K562 (cell line): ENCODE results near the gene RGS3. TPM values are rescaled to one million over a fixed set of nuclear protein-coding genes. Genes with fewer than 3 reads are reported as not detected.

Experiments used
- ATAC-seq: fragments of 200-7000 bp; cut with Tn5 transposase; 3 replicates; pipeline ENCODE4 v1.9.1; 2020; ENCODE audit warnings: moderate library complexity
- BruUV-seq: library from RNA; stranded (reverse); fragments of 400-500 nt; replicated peaks from 2 replicates; lab custom pipeline; 2021; lab: Mats Ljungman, UMichigan
- CTCF ChIA-PET: fragments of 300-600 bp; formaldehyde crosslinking; extraction: SDS; loops from one replicate; lab custom pipeline; 2021; ENCODE audit warnings: low intra/inter-chr PET ratio; lab: Yijun Ruan, JAX
- POLR2A ChIA-PET: fragments of 300-600, 350-650 bp; sonication (Branson Sonifier 250); formaldehyde crosslinking; extraction: SDS; loops from one replicate; lab custom pipeline; 2021; ENCODE audit warnings: antibody characterized with exemption, inconsistent platforms; lab: Yijun Ruan, JAX
- DNase-seq, 4 experiments: peaks; one replicate each; pipeline versions ENCODE4 v3.0.0 to v3.0.0-alpha.2; 2011 to 2018; ENCODE audit warnings: low spot score in 3 of 4, mixed read lengths in 3 of 4; ENCODE audit errors: extremely low read depth in 1 of 4
- FAIRE-seq: peaks from 2 replicates; lab custom pipeline; 2011; peaks lifted over from hg19 to GRCh38; lab: Jason Lieb, UNC
- H2AFZ ChIP-seq: 2 replicates; pipeline ENCODE4 v1.6.0; 2011; ENCODE audit warnings: low read depth, low read length, control low read depth, inconsistent platforms
- H3K27ac ChIP-seq: fragments of 200-600 bp; 3 replicates; pipeline ENCODE4 v1.8.0; 2011; ENCODE audit warnings: low read depth, mild to moderate bottlenecking, control low read depth, inconsistent platforms, low read length, moderate library complexity, mixed read lengths; ENCODE audit errors: extremely low read depth
- H3K27me3 ChIP-seq, 2 experiments: fragments of 300-600 bp in 1 of 2; 2 replicates in 1 of 2; 3 replicates in 1 of 2; pipeline versions ENCODE4 v1.6.0 to v1.8.0; 2011; ENCODE audit warnings: inconsistent platforms in 2 of 2, low read length in 2 of 2, mild to moderate bottlenecking in 1 of 2, mixed read lengths in 1 of 2, moderate library complexity in 1 of 2; ENCODE audit not compliant: control insufficient read depth in 2 of 2, insufficient read depth in 2 of 2
- H3K36me3 ChIP-seq: fragments of 300-600 bp; 3 replicates; pipeline ENCODE4 v1.8.0; 2011; ENCODE audit warnings: mild to moderate bottlenecking, low read length, inconsistent platforms; ENCODE audit not compliant: control insufficient read depth, insufficient read depth
- H3K4me1 ChIP-seq, 2 experiments: fragments of 200-600 bp in 1 of 2; replicated peaks in 1 of 2; 2 replicates in 1 of 2; 3 replicates in 1 of 2; pipeline versions ENCODE4 v1.5.1 to v1.8.0; 2011; ENCODE audit warnings: inconsistent platforms in 2 of 2, low read length in 2 of 2, mild to moderate bottlenecking in 1 of 2, mixed read lengths in 1 of 2, moderate library complexity in 1 of 2; ENCODE audit not compliant: control insufficient read depth in 2 of 2, insufficient read depth in 2 of 2
- H3K4me2 ChIP-seq: 2 replicates; pipeline ENCODE4 v1.6.1; 2011; ENCODE audit warnings: low read length, control low read depth, inconsistent platforms, mixed read lengths; ENCODE audit not compliant: insufficient read depth
- H3K4me3 ChIP-seq: fragments of 200-600 bp; sonication (generic), shearing (Covaris generic); 2 replicates; pipeline ENCODE4 v1.5.1; 2016; ENCODE audit warnings: control low read depth, inconsistent platforms
- H3K79me2 ChIP-seq: fragments of 200-600 bp; 3 replicates; pipeline ENCODE4 v1.8.0; 2011; ENCODE audit warnings: low read length, inconsistent platforms; ENCODE audit not compliant: control insufficient read depth, insufficient read depth
- H3K9ac ChIP-seq, 2 experiments: 2 replicates each; pipeline versions ENCODE4 v1.6.0 to v1.6.1; 2011; ENCODE audit warnings: low read depth in 2 of 2, low read length in 2 of 2, control low read depth in 1 of 2, inconsistent platforms in 1 of 2, mild to moderate bottlenecking in 1 of 2, mixed read lengths in 1 of 2; ENCODE audit not compliant: insufficient read depth in 1 of 2
- H3K9me1 ChIP-seq: one replicate; pipeline ENCODE4 v1.6.0; 2011; ENCODE audit warnings: inconsistent platforms, mild to moderate bottlenecking, low read length, moderate library complexity; ENCODE audit not compliant: control insufficient read depth, insufficient read depth
- H3K9me3 ChIP-seq: replicated peaks from 2 replicates; pipeline ENCODE4 v1.5.1; 2011; ENCODE audit warnings: low read depth, low read length, inconsistent platforms; ENCODE audit not compliant: control insufficient read depth, insufficient read depth
- H4K20me1 ChIP-seq: replicated peaks from 2 replicates; pipeline ENCODE4 v1.6.1; 2011; ENCODE audit warnings: low read length, inconsistent platforms, mixed read lengths; ENCODE audit not compliant: control insufficient read depth, insufficient read depth
- CBFB ChIP-seq: sonication (generic); formaldehyde crosslinking; IDR thresholded peaks from 2 replicates; pipeline ENCODE4 v1.4.0; 2020; ENCODE audit warnings: mild to moderate bottlenecking, missing genetic modification reagents
- CHD4 ChIP-seq: fragments of 200-600 bp; sonication (generic); IDR thresholded peaks from 3 replicates; pipeline ENCODE4 v1.6.1; 2012; ENCODE audit warnings: low read depth, mild to moderate bottlenecking, mixed read lengths, low read length, inconsistent platforms; ENCODE audit not compliant: insufficient read depth, insufficient replicate concordance, poor library complexity, severe bottlenecking
- DPF2 ChIP-seq: fragments of 450-650 bp; IDR thresholded peaks from 2 replicates; pipeline ENCODE4 v1.6.1; 2016
- JUN ChIP-seq, 2 experiments: sonication (generic) in 1 of 2; formaldehyde crosslinking in 1 of 2; IDR thresholded peaks; 2 replicates each; pipeline versions ENCODE4 v1.6.1 to v1.8.0; 2012 to 2022; ENCODE audit warnings: borderline replicate concordance in 2 of 2, mild to moderate bottlenecking in 2 of 2, improper control_type of control experiment in 1 of 2, low read depth in 1 of 2, low read length in 1 of 2, missing genetic modification reagents in 1 of 2
- NR2C2 ChIP-seq, 2 experiments: fragments of 200-800 bp in 1 of 2; sonication (Bioruptor generic) in 1 of 2; sonication (generic) in 1 of 2; formaldehyde crosslinking in 1 of 2; IDR thresholded peaks; 2 replicates each; pipeline versions ENCODE4 v1.6.1 to v1.8.0; 2016 to 2022; ENCODE audit warnings: mild to moderate bottlenecking in 1 of 2, missing compliant biosample characterization in 1 of 2, missing genetic modification characterization in 1 of 2, missing genetic modification reagents in 1 of 2
- PHF21A ChIP-seq: fragments of 450-650 bp; IDR thresholded peaks from 2 replicates; pipeline ENCODE4 v1.6.1; 2017; ENCODE audit warnings: low read depth, borderline replicate concordance
- PHF8 ChIP-seq: fragments of 200-600 bp; sonication (generic); IDR thresholded peaks from 2 replicates; pipeline ENCODE4 v1.6.1; 2012; ENCODE audit warnings: mixed run types, mild to moderate bottlenecking, inconsistent platforms, low read length, moderate library complexity, borderline replicate concordance
- RBM25 ChIP-seq: fragments of 200-400 bp; formaldehyde crosslinking; IDR thresholded peaks from 2 replicates; pipeline ENCODE4 v1.6.1; 2018; ENCODE audit warnings: low read length, low read depth, moderate library complexity; ENCODE audit not compliant: severe bottlenecking
- RFX7 ChIP-seq: fragments of 250-450 bp; sonication (Bioruptor Pico); IDR thresholded peaks from 2 replicates; pipeline ENCODE4 v1.5.1; 2021; ENCODE audit warnings: mild to moderate bottlenecking
- ZNF445 ChIP-seq: fragments of 250-450 bp; sonication (Bioruptor Pico); IDR thresholded peaks from 2 replicates; pipeline ENCODE4 v1.4.0; 2020; ENCODE audit warnings: low read depth, mild to moderate bottlenecking, moderate library complexity
- ZNF589 ChIP-seq: fragments of 200-800 bp; sonication (Bioruptor generic); IDR thresholded peaks from 2 replicates; pipeline ENCODE4 v1.6.1; 2016; ENCODE audit warnings: low read depth, missing genetic modification characterization, missing compliant biosample characterization
- ZNF79 ChIP-seq: fragments of 250-450 bp; sonication (Bioruptor Pico); IDR thresholded peaks from 2 replicates; pipeline ENCODE4 v1.4.0; 2020; ENCODE audit warnings: low read depth, mild to moderate bottlenecking, moderate library complexity
- WGBS: fragments of 100-300 bp; shearing (Covaris generic); methylation state at CpG from one replicate; pipeline ENCODE4 v1.1.6; 2016; ENCODE audit warnings: low coverage, mixed read lengths; ENCODE audit not compliant: insufficient coverage; ENCODE audit errors: missing lambda C conversion rate; 5-methylcytosine and 5-hydroxymethylcytosine counted together
- in situ Hi-C: fragments of 300-500 bp; cut with MboI; formaldehyde crosslinking; loops from 4 replicates; pipeline ENCODE4 v1.15.0; 2018; ENCODE audit warnings: inconsistent platforms, mixed read lengths
- intact Hi-C: fragments of 100-400 bp; cut with micrococcal nuclease; formaldehyde crosslinking; loops from 2 replicates; pipeline ENCODE4 v1.14.2; 2022
- polyA plus RNA-seq, 8 experiments: library from polyadenylated mRNA; depleted of rRNA in 4 of 8; stranded (reverse) in 5 of 8; unstranded in 3 of 8; fragments of >200 nt; fragmentation: Nextera tagmentation in 2 of 8; fragmentation: Illumina TruSeq in 1 of 8; extraction: Ambion mirVana in 2 of 8; extraction: Trizol in 1 of 8; gene quantifications; 2 replicates each; pipeline versions ENCODE4 v1.2.1 to v1.2.3, GENCODE V29; 2011 to 2014; ENCODE audit warnings: inconsistent platforms in 1 of 8, missing spikeins in 1 of 8
- total RNA-seq, 7 experiments: library from RNA; depleted of rRNA in 6 of 7; stranded (reverse); fragments of >200 nt in 6 of 7; fragmentation: Illumina TruSeq in 2 of 7; extraction: Trizol in 2 of 7; gene quantifications; 2 replicates each; pipeline versions ENCODE4 v1.2.1 to v1.2.3, GENCODE V29; 2011 to 2021; ENCODE audit warnings: low replicate concordance in 1 of 7
- TF ChIP-seq, protein P1 (sequence below), 2 experiments: fragments of 450-650 bp; conservative IDR thresholded peaks; 2 replicates each; pipeline ENCODE4 v1.6.1; 2017; ENCODE audit warnings: mild to moderate bottlenecking in 2 of 2, moderate library complexity in 2 of 2
- TF ChIP-seq, protein P2 (sequence below): fragments of 450-650 bp; IDR thresholded peaks from 2 replicates; pipeline ENCODE4 v1.6.1; 2016; ENCODE audit warnings: borderline replicate concordance
- TF ChIP-seq, protein P3 (sequence below), 2 experiments: fragments of 200-800 bp in 1 of 2; sonication (Bioruptor generic) in 1 of 2; sonication (generic) in 1 of 2; formaldehyde crosslinking in 1 of 2; IDR thresholded peaks in 1 of 2; conservative IDR thresholded peaks in 1 of 2; 2 replicates each; pipeline versions ENCODE4 v1.5.0 to v1.6.1; 2016 to 2020; ENCODE audit warnings: missing compliant biosample characterization in 1 of 2, missing genetic modification characterization in 1 of 2, missing genetic modification reagents in 1 of 2

RGS3 gene
- total and polyA plus RNA-seq, 9 of the 15 experiments (the other 6 are each of a cell fraction or from before 2014, with no cell fraction given): 0.08 to 2.9 (median 0.95) TPM

DNA sequence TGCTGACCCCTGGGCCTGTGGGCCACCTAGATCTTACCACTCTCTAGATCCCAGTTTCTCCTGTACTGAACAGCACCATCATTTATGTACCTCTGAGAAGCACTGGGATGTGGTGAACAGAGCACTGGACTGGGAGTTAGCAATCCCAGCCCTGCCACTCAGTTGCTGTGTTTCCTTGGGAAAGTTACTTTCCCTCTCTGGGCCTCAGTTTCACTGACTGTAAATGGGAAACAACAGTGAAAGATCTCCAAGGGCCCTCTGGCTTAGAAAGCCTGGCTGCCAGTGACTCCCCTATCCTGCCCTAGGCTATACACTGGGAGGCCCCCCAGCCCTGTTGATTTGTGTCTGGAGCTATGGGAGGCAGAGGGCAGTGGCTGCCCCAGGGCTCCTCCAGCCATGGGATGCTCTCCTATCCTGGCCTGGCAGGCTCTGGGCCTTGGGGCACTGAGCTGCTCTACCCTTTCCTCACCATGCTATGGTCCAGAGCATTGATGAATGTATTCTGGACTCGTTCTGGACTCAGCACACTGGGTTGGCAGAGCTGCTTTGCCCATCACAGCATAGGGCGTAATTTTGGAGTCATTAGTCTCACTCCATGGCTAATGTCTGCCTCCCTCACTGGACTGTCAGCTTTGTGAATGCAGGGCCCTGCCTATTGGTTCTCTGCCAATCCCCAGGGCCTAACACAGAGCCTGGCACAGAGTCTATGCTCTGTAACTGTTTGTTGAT is 99.3 kb downstream of the RGS3 start:
- H3K79me2 ChIP-seq: no peaks in the 10 kb centered on the region
- H3K27ac ChIP-seq: no peak overlapping the region
- H2AFZ ChIP-seq: no peak overlapping the region
- H3K27me3 ChIP-seq: peaks cover 0 to 36% of the 10 kb centered on the region in 2 experiments; a peak in 3 of 5 replicates
- H3K4me2 ChIP-seq: no peak overlapping the region
- no peak overlapping the region for H3K9ac ChIP-seq
- H3K9me1 ChIP-seq: no peaks in the 10 kb centered on the region
- no peaks in the 10 kb centered on the region for H3K9me3 ChIP-seq
- in situ Hi-C loops: no loop called here
- no peaks in the 10 kb centered on the region for H3K36me3 ChIP-seq
- intact Hi-C loops: no loop called here
- no peak for ATAC-seq
- H3K4me3 ChIP-seq: no peak overlapping the region
- DNase-seq: no peak
- ChIA-PET POLR2A (interaction anchor here (0.6 kb wide), 2 partner anchors 9 to 69 kb away, joined by 3 read pairs; no protein-coding TSS in a partner anchor), CTCF (no interaction called here)
- no peak for FAIRE-seq
- BruUV-seq: no TSS peak
- no peaks in the 10 kb centered on the region for H4K20me1 ChIP-seq
- WGBS: 57% methylated on average over 2 of the region's 2 CpGs
- H3K4me1 ChIP-seq: peaks cover 18 to 20% of the 10 kb centered on the region in 2 experiments
- no peak for TF ChIP-seq CBFB (CRISPR knock-in tag)
- TF ChIP-seq PHF21A: no peak
- TF ChIP-seq RBM25: peak; percentile 48
- no peak for TF ChIP-seq NR2C2 (CRISPR knock-in tag; IDR thresholded peaks at IDR 0.05)
- TF ChIP-seq NR2C2 (tag; IDR thresholded peaks at IDR 0.05): no peak
- TF ChIP-seq, protein P1, sequence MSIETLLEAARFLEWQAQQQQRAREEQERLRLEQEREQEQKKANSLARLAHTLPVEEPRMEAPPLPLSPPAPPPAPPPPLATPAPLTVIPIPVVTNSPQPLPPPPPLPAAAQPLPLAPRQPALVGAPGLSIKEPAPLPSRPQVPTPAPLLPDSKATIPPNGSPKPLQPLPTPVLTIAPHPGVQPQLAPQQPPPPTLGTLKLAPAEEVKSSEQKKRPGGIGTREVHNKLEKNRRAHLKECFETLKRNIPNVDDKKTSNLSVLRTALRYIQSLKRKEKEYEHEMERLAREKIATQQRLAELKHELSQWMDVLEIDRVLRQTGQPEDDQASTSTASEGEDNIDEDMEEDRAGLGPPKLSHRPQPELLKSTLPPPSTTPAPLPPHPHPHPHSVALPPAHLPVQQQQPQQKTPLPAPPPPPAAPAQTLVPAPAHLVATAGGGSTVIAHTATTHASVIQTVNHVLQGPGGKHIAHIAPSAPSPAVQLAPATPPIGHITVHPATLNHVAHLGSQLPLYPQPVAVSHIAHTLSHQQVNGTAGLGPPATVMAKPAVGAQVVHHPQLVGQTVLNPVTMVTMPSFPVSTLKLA (conservative IDR thresholded peaks at IDR 0.05): no peak
- TF ChIP-seq PHF8: no peak
- TF ChIP-seq ZNF79: no peak
- TF ChIP-seq, protein P2, sequence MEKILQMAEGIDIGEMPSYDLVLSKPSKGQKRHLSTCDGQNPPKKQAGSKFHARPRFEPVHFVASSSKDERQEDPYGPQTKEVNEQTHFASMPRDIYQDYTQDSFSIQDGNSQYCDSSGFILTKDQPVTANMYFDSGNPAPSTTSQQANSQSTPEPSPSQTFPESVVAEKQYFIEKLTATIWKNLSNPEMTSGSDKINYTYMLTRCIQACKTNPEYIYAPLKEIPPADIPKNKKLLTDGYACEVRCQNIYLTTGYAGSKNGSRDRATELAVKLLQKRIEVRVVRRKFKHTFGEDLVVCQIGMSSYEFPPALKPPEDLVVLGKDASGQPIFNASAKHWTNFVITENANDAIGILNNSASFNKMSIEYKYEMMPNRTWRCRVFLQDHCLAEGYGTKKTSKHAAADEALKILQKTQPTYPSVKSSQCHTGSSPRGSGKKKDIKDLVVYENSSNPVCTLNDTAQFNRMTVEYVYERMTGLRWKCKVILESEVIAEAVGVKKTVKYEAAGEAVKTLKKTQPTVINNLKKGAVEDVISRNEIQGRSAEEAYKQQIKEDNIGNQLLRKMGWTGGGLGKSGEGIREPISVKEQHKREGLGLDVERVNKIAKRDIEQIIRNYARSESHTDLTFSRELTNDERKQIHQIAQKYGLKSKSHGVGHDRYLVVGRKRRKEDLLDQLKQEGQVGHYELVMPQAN: no peak
- TF ChIP-seq, protein P3, sequence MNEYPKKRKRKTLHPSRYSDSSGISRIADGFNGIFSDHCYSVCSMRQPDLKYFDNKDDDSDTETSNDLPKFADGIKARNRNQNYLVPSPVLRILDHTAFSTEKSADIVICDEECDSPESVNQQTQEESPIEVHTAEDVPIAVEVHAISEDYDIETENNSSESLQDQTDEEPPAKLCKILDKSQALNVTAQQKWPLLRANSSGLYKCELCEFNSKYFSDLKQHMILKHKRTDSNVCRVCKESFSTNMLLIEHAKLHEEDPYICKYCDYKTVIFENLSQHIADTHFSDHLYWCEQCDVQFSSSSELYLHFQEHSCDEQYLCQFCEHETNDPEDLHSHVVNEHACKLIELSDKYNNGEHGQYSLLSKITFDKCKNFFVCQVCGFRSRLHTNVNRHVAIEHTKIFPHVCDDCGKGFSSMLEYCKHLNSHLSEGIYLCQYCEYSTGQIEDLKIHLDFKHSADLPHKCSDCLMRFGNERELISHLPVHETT (CRISPR knock-in tag; conservative IDR thresholded peaks at IDR 0.05 in 1 of 2, IDR thresholded peaks at IDR 0.05 in 1 of 2): no peak
- TF ChIP-seq DPF2: no peak
- no peak for TF ChIP-seq ZNF445 (CRISPR knock-in tag)
- no peak for TF ChIP-seq JUN (IDR thresholded peaks at IDR 0.05; ENCODE audit: borderline replicate concordance, low read depth, low read length)
- no peak for TF ChIP-seq JUN (CRISPR knock-in tag; IDR thresholded peaks at IDR 0.05; ENCODE audit: borderline replicate concordance)
- TF ChIP-seq ZNF589 (CRISPR knock-in tag): no peak
- TF ChIP-seq RFX7 (CRISPR knock-in tag): no peak
- TF ChIP-seq CHD4: peak; percentile 21
